Smooth muscle cell (in vitro differentiated cells): Measurements from ENCODE around the gene CCDC192. TPM values are rescaled to one million over a fixed set of nuclear protein-coding genes. Genes with fewer than 3 reads are reported as not detected.

ENCODE experiments used
- DNase-seq: peaks from one replicate; lab custom pipeline; 2025; ENCODE audit not compliant: unreplicated experiment; lab: John Stamatoyannopoulos, UW
- H2AFZ ChIP-seq: fragments of 200-600 bp; sonication (generic); 2 replicates; pipeline ENCODE4 v1.6.0; 2016; ENCODE audit warnings: antibody characterized with exemption, low read depth, mild to moderate bottlenecking
- H3F3A ChIP-seq: fragments of 200-600 bp; sonication (generic); 2 replicates; pipeline ENCODE4 v1.6.0; 2017; ENCODE audit warnings: antibody characterized with exemption, low read depth
- H3K27ac ChIP-seq: fragments of 200-600 bp; sonication (generic); 2 replicates; pipeline ENCODE4 v1.5.1; 2016; ENCODE audit warnings: low read depth, mild to moderate bottlenecking
- H3K27me3 ChIP-seq: fragments of 200-600 bp; sonication (generic); 2 replicates; pipeline ENCODE4 v1.6.1; 2016; ENCODE audit warnings: low read depth, mild to moderate bottlenecking
- H3K36me3 ChIP-seq: fragments of 200-600 bp; sonication (generic); 2 replicates; pipeline ENCODE4 v1.5.1; 2016; ENCODE audit warnings: low read depth
- H3K4me1 ChIP-seq: fragments of 200-600 bp; sonication (generic); 2 replicates; pipeline ENCODE4 v1.5.1; 2016; ENCODE audit warnings: low read depth
- H3K4me2 ChIP-seq: fragments of 200-600 bp; sonication (generic); 2 replicates; pipeline ENCODE4 v1.6.0; 2016; ENCODE audit warnings: mild to moderate bottlenecking
- H3K4me3 ChIP-seq: fragments of 200-600 bp; sonication (generic); 2 replicates; pipeline ENCODE4 v1.5.1; 2016; ENCODE audit warnings: mild to moderate bottlenecking
- H3K79me2 ChIP-seq: fragments of 200-600 bp; sonication (generic); 2 replicates; pipeline ENCODE4 v1.6.0; 2016; ENCODE audit warnings: low read depth, mild to moderate bottlenecking
- H3K9ac ChIP-seq: fragments of 200-600 bp; sonication (generic); 2 replicates; pipeline ENCODE4 v1.6.0; 2016; ENCODE audit warnings: low read depth
- H3K9me3 ChIP-seq: fragments of 200-600 bp; sonication (generic); replicated peaks from 2 replicates; pipeline ENCODE4 v1.5.1; 2016; ENCODE audit warnings: low read depth
- H4K20me1 ChIP-seq: fragments of 200-600 bp; sonication (generic); 2 replicates; pipeline ENCODE4 v1.6.0; 2016; ENCODE audit warnings: low read depth
- WGBS: methylation state at CpG from one replicate; pipeline ENCODE4 v1.1.7; 2016; ENCODE audit warnings: low lambda C conversion rate; 5-methylcytosine and 5-hydroxymethylcytosine counted together
- polyA plus RNA-seq: library from polyadenylated mRNA; unstranded; fragments of >200 nt; fragmentation: Nextera tagmentation; extraction: Ambion mirVana; gene quantifications from 2 replicates; pipeline ENCODE4 v1.2.1, GENCODE V29; 2016
- total RNA-seq: library from RNA; depleted of rRNA; stranded (reverse); fragments of >200 nt; gene quantifications from 2 replicates; pipeline ENCODE4 v1.2.3, GENCODE V29; 2014
- TF ChIP-seq, protein P1 (sequence below): fragments of 200-600 bp; sonication (generic); IDR thresholded peaks from 2 replicates; pipeline ENCODE4 v1.5.1; 2017; ENCODE audit warnings: borderline replicate concordance, mild to moderate bottlenecking, antibody characterized with exemption; ENCODE audit not compliant: insufficient read depth, poor library complexity, severe bottlenecking

The CCDC192 gene
- total and polyA plus RNA-seq, 2 experiments from 2014 or later = not detected

DNA sequence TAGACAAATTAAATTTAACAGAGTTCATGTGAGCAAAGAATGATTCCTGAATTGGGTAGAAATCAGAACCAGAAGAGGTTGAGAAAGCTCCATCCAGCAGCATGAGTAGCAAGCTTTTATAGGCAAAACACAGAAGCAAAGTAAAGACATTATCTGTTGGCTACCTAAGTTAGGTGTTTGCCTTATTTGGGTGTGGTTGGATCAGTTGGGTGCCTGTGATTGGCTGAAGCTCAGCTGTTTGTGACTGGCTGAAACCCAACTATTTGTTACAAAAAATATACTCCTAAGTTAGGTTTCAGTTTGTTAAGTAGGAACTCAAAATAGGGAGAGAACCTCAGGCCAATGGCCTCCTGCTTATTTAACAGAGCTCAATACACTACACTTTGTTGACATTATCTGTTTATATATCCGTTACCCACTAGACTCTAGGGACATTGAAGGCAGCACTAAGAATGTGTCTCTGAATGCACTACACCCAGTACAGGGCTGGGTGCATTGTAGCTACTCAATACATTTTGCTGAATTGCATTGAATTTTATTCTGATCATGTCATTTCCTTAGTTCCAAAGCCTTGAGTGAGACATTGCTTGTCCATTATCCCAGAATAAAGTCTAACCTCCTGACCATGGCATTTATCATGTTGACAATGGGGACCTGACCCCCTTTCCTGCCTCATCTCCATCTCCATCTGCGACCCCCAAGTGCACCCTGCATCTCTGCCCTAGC lies 98.7 kb downstream of the CCDC192 start:
- Histone ChIP-seq H3K4me2 (peak overlapping the region; percentile 73), H3K4me3 (no peak overlapping the region)

DNA sequence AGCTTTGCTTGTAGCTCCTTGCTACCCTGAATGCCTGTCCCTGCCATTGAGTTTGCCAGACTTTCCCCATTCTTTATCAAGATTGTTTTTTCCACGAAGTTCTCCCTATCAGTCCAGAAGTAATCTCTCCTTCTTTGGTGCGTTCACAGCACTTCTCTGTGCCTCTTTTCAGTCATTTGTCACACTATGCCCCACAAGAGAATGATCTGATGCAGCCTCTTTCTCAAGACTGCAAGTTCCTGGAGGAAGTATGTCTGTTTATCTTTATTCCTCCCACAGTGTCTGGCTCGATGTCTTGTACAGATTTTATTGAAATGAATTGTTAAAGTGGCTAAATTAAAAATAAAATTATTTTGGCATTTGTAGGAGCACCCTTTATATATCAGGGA lies 99.3 kb downstream of the CCDC192 start:
- H3K27ac ChIP-seq = peak overlapping the region; percentile 89
- H2AFZ ChIP-seq = peak overlapping the region; percentile 46
- H3K36me3 ChIP-seq = no peaks in the 10 kb centered on the region
- TF ChIP-seq, protein P1, sequence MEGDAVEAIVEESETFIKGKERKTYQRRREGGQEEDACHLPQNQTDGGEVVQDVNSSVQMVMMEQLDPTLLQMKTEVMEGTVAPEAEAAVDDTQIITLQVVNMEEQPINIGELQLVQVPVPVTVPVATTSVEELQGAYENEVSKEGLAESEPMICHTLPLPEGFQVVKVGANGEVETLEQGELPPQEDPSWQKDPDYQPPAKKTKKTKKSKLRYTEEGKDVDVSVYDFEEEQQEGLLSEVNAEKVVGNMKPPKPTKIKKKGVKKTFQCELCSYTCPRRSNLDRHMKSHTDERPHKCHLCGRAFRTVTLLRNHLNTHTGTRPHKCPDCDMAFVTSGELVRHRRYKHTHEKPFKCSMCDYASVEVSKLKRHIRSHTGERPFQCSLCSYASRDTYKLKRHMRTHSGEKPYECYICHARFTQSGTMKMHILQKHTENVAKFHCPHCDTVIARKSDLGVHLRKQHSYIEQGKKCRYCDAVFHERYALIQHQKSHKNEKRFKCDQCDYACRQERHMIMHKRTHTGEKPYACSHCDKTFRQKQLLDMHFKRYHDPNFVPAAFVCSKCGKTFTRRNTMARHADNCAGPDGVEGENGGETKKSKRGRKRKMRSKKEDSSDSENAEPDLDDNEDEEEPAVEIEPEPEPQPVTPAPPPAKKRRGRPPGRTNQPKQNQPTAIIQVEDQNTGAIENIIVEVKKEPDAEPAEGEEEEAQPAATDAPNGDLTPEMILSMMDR = no peak
- peaks cover 15% of the 10 kb centered on the region for H3K4me1 ChIP-seq
- H4K20me1 ChIP-seq = no peaks in the 10 kb centered on the region
- peaks cover 3% of the 10 kb centered on the region for H3F3A ChIP-seq
- 14% methylated on average over 3 of the region's 3 CpGs for WGBS
- peak overlapping the region; percentile 73 for H3K9ac ChIP-seq
- no peaks in the 10 kb centered on the region for H3K9me3 ChIP-seq
- H3K79me2 ChIP-seq = no peaks in the 10 kb centered on the region
- H3K4me2 ChIP-seq = peak overlapping the region; percentile 73
- H3K27me3 ChIP-seq = no peaks in the 10 kb centered on the region
- no peak overlapping the region for H3K4me3 ChIP-seq
- DNase-seq = no peak

More for the DNA sequence above, 98.7 kb downstream of the CCDC192 start:
- TF ChIP-seq, protein P1 = no peak
- Histone ChIP-seq H3K27me3 (no peaks in the 10 kb centered on the region), H3K9me3 (no peaks in the 10 kb centered on the region), H3K4me1 (peaks cover 15% of the 10 kb centered on the region), H3K79me2 (no peaks in the 10 kb centered on the region), H2AFZ (peak overlapping the region; percentile 46), H3K36me3 (no peaks in the 10 kb centered on the region), H3F3A (peaks cover 3% of the 10 kb centered on the region), H4K20me1 (no peaks in the 10 kb centered on the region), H3K27ac (peak overlapping the region; percentile 89), H3K9ac (peak overlapping the region; percentile 73)
- no peak for DNase-seq
- WGBS = 49% methylated on average over 2 of the region's 2 CpGs

DNA sequence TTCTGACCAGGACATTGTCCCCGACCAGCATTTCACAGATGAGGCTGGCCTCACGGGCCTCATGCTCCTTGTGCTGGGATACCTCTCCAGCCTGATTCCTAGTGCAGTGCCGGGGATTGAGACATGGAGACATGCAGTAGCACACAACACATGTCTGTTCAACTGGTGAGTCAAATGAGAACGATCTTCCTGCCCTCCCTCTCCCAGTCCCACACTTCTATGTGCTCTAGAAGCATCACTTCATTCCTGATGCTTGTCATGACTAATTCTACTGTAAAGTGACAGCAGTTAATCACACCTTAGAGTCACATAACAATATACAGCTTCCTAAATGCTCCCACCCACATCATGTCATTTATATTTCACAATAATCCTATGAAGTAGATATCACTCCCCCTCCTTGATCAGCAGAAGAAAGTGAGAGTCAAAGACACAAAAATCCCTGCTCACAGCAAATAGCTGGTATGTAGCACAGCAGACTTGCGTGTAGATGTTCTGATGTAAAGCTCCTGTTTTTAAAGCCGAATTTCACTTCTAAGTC lies 101.8 kb downstream of the CCDC192 start:
- DNase-seq = no peak
- peaks cover 13% of the 10 kb centered on the region for H3K4me1 ChIP-seq
- H3F3A ChIP-seq = peaks cover 3% of the 10 kb centered on the region
- no peaks in the 10 kb centered on the region for H4K20me1 ChIP-seq
- H3K4me3 ChIP-seq = no peak overlapping the region
- WGBS = 48% methylated on average over 6 of the region's 6 CpGs
- TF ChIP-seq, protein P1 = no peak
- no peak overlapping the region for H3K9ac ChIP-seq
- peak overlapping the region; percentile 6 for H3K4me2 ChIP-seq
- no peak overlapping the region for H2AFZ ChIP-seq
- no peaks in the 10 kb centered on the region for H3K36me3 ChIP-seq
- H3K27ac ChIP-seq = no peak overlapping the region
- H3K9me3 ChIP-seq = no peaks in the 10 kb centered on the region
- no peaks in the 10 kb centered on the region for H3K27me3 ChIP-seq
- H3K79me2 ChIP-seq = no peaks in the 10 kb centered on the region
